GM12878 (cell line): Measurements from ENCODE around the gene METRNL. TPM values are rescaled to one million over a fixed set of nuclear protein-coding genes. Genes with fewer than 3 reads are reported as not detected.

Source experiments
- ATAC-seq: fragments of 200-7000 bp; cut with Tn5 transposase; 3 replicates; pipeline ENCODE4 v1.9.1; 2020; ENCODE audit warnings: mild to moderate bottlenecking, moderate library complexity
- BruUV-seq: library from RNA; stranded (reverse); fragments of 400-500 nt; replicated peaks from 2 replicates; lab custom pipeline; 2021; lab: Mats Ljungman, UMichigan
- CTCF ChIA-PET: fragments of 300-600 bp; sonication (Branson Sonifier 250); formaldehyde crosslinking; extraction: SDS; loops from one replicate; lab custom pipeline; 2021; ENCODE audit warnings: inconsistent platforms; lab: Yijun Ruan, JAX
- POLR2A ChIA-PET: fragments of 350-600 bp; formaldehyde crosslinking; extraction: SDS; loops from one replicate; lab custom pipeline; 2021; ENCODE audit warnings: inconsistent platforms; lab: Charles Lee
- RAD21 ChIA-PET: fragments of 300-600 bp; sonication (Branson Sonifier 250); formaldehyde crosslinking; loops from one replicate; lab custom pipeline; 2023; ENCODE audit warnings: antibody characterized with exemption; ENCODE audit not compliant: unreplicated experiment; lab: Charles Lee
- SMC1A ChIA-PET: fragments of 300-600 bp; sonication (Branson Sonifier 250); formaldehyde crosslinking; loops from one replicate; lab custom pipeline; 2023; ENCODE audit not compliant: unreplicated experiment, uncharacterized antibody; lab: Charles Lee
- DNase-seq: peaks from one replicate; pipeline ENCODE4 v3.0.0-alpha.2; 2011; ENCODE audit warnings: low read depth, low spot score
- FAIRE-seq: peaks from 3 replicates; lab custom pipeline; 2011; peaks lifted over from hg19 to GRCh38; lab: Jason Lieb, UNC
- H2AFZ ChIP-seq: 2 replicates; pipeline ENCODE4 v1.6.0; 2011; ENCODE audit warnings: low read depth, low read length, control low read depth; ENCODE audit not compliant: control insufficient read depth
- H3K27ac ChIP-seq: 2 replicates; pipeline ENCODE4 v1.5.1; 2011; ENCODE audit warnings: control low read depth; ENCODE audit not compliant: control insufficient read depth, insufficient read depth
- H3K27me3 ChIP-seq, 2 experiments: replicated peaks in 1 of 2; 2 replicates each; pipeline versions ENCODE4 v1.6.0 to v1.6.1; 2011; ENCODE audit warnings: low read length in 1 of 2; ENCODE audit not compliant: control insufficient read depth in 2 of 2, insufficient read depth in 2 of 2
- H3K36me3 ChIP-seq, 2 experiments: 2 replicates each; pipeline ENCODE4 v1.5.1; 2011; ENCODE audit warnings: low read length in 1 of 2; ENCODE audit not compliant: control insufficient read depth in 2 of 2, insufficient read depth in 2 of 2
- H3K4me1 ChIP-seq: 2 replicates; pipeline ENCODE4 v1.6.1; 2011; ENCODE audit warnings: mild to moderate bottlenecking, low read length, moderate library complexity, mixed read lengths; ENCODE audit not compliant: control insufficient read depth, insufficient read depth
- H3K4me2 ChIP-seq: 2 replicates; pipeline ENCODE4 v1.6.0; 2011; ENCODE audit warnings: control low read depth; ENCODE audit not compliant: control insufficient read depth, insufficient read depth
- H3K4me3 ChIP-seq: fragments of 200-600 bp; sonication (generic); 2 replicates; pipeline ENCODE4 v1.5.1; 2016
- H3K79me2 ChIP-seq: 2 replicates; pipeline ENCODE4 v1.6.0; 2011; ENCODE audit warnings: low read length; ENCODE audit not compliant: control insufficient read depth, insufficient read depth
- H3K9ac ChIP-seq: 2 replicates; pipeline ENCODE4 v1.8.0; 2011; ENCODE audit warnings: low read length, control low read depth, mixed read lengths; ENCODE audit not compliant: control insufficient read depth, insufficient read depth
- H3K9me3 ChIP-seq: replicated peaks from 3 replicates; pipeline ENCODE4 v1.5.1; 2011; ENCODE audit warnings: mild to moderate bottlenecking, low read length; ENCODE audit not compliant: control insufficient read depth, insufficient read depth
- H4K20me1 ChIP-seq: 2 replicates; pipeline ENCODE4 v1.6.0; 2011; ENCODE audit not compliant: control insufficient read depth, insufficient read depth
- BACH1 ChIP-seq: fragments of 450-650 bp; IDR thresholded peaks from 2 replicates; pipeline ENCODE4 v1.6.1; 2017; ENCODE audit warnings: mild to moderate bottlenecking, borderline replicate concordance
- BHLHE40 ChIP-seq, 2 experiments: fragments of 450-650 bp in 1 of 2; IDR thresholded peaks; 2 replicates each; pipeline ENCODE4 v1.6.1; 2011 to 2017; ENCODE audit warnings: low read depth in 2 of 2, borderline replicate concordance in 1 of 2, improper control_type of control experiment in 1 of 2, low read length in 1 of 2, mild to moderate bottlenecking in 1 of 2
- CTCF ChIP-seq, 3 experiments: IDR thresholded peaks in 2 of 3; conservative IDR thresholded peaks in 1 of 3; 2 replicates each; pipeline ENCODE4 v1.5.1; 2011; ENCODE audit warnings: low read depth in 3 of 3, low read length in 3 of 3, mild to moderate bottlenecking in 3 of 3, control low read depth in 2 of 3, moderate library complexity in 2 of 3, inconsistent platforms in 1 of 3, mixed read lengths in 1 of 3; ENCODE audit not compliant: control insufficient read depth in 2 of 3, insufficient read depth in 1 of 3; ENCODE audit errors: extremely low read depth in 1 of 3
- CUX1 ChIP-seq: IDR thresholded peaks from 2 replicates; pipeline ENCODE4 v1.6.1; 2012; ENCODE audit warnings: improper control_type of control experiment, low read depth, low read length; ENCODE audit not compliant: insufficient replicate concordance
- FOXM1 ChIP-seq: IDR thresholded peaks from 2 replicates; pipeline ENCODE4 v1.6.1; 2012; ENCODE audit warnings: low read depth, mild to moderate bottlenecking, inconsistent platforms, low read length, moderate library complexity
- IRF4 ChIP-seq: IDR thresholded peaks from 2 replicates; pipeline ENCODE4 v1.6.1; 2011; ENCODE audit warnings: low read depth, low read length
- JUNB ChIP-seq: IDR thresholded peaks from 2 replicates; pipeline ENCODE4 v1.6.1; 2016; ENCODE audit warnings: antibody characterized with exemption, mild to moderate bottlenecking
- KDM1A ChIP-seq: fragments of 200-600 bp; sonication (generic); IDR thresholded peaks from 2 replicates; pipeline ENCODE4 v1.6.1; 2016; ENCODE audit warnings: borderline replicate concordance
- NFIC ChIP-seq: IDR thresholded peaks from 2 replicates; pipeline ENCODE4 v1.6.1; 2012; ENCODE audit warnings: low read depth, mild to moderate bottlenecking, inconsistent platforms, low read length, moderate library complexity
- NR2C1 ChIP-seq: fragments of 450-650 bp; IDR thresholded peaks from 2 replicates; pipeline ENCODE4 v1.6.1; 2017; ENCODE audit warnings: antibody characterized with exemption, mild to moderate bottlenecking, moderate library complexity
- NR2C2 ChIP-seq: IDR thresholded peaks from 2 replicates; pipeline ENCODE4 v1.6.1; 2011; ENCODE audit warnings: borderline replicate concordance, low read depth; ENCODE audit not compliant: control insufficient read depth, insufficient read length
- PAX5 ChIP-seq: IDR thresholded peaks from 2 replicates; pipeline ENCODE4 v1.6.1; 2011; ENCODE audit warnings: low read depth, low read length, borderline replicate concordance
- POLR2A ChIP-seq: IDR thresholded peaks from 2 replicates; pipeline ENCODE4 v1.6.1; 2011; ENCODE audit warnings: low read depth, mild to moderate bottlenecking, low read length
- STAT3 ChIP-seq: IDR thresholded peaks from 2 replicates; pipeline ENCODE4 v1.6.1; 2011; ENCODE audit warnings: low read depth, low read length, improper control_type of control experiment
- WGBS: methylation state at CpG from one replicate; pipeline ENCODE4 v1.1.6; 2016; ENCODE audit warnings: low lambda C conversion rate; ENCODE audit not compliant: insufficient replicate concordance, insufficient coverage; ENCODE audit errors: missing lambda C conversion rate; 5-methylcytosine and 5-hydroxymethylcytosine counted together
- in situ Hi-C: fragments of 300-500 bp; cut with MboI; formaldehyde crosslinking; loops from 9 replicates; pipeline ENCODE4 v1.14.3; 2018; ENCODE audit warnings: mixed read lengths
- intact Hi-C: fragments of 100-400 bp; cut with micrococcal nuclease; formaldehyde crosslinking; loops from one replicate; pipeline ENCODE4 v1.14.2; 2022; ENCODE audit not compliant: unreplicated experiment
- polyA plus RNA-seq, 11 experiments: library from polyadenylated mRNA; depleted of rRNA in 4 of 11; unstranded in 6 of 11; stranded (reverse) in 5 of 11; fragments of >200 nt; fragmentation: Nextera tagmentation in 4 of 11; fragmentation: Illumina TruSeq in 1 of 11; extraction: Ambion mirVana in 4 of 11; extraction: Trizol in 1 of 11; gene quantifications; 1 replicate in 1 of 11; 2 replicates in 10 of 11; pipeline versions ENCODE4 v1.2.1 to v1.2.3, GENCODE V29; 2011 to 2016; ENCODE audit warnings: inconsistent platforms in 2 of 11, missing spikeins in 2 of 11, low read depth in 1 of 11
- total RNA-seq, 4 experiments: library from RNA; depleted of rRNA in 3 of 4; stranded (reverse); fragments of >200 nt in 3 of 4; fragmentation: Illumina TruSeq in 1 of 4; extraction: Trizol in 1 of 4; gene quantifications; 2 replicates each; pipeline versions ENCODE4 v1.2.1 to v1.2.3, GENCODE V29; 2013 to 2021

The METRNL gene
- total and polyA plus RNA-seq, 10 of the 15 experiments (the other 5 are each of a cell fraction or from before 2014, with no cell fraction given) = 0.05 to 3.7 (median 0.48) TPM; not detected in 2

GRCh38 chr17:83099570-83100181 lies 20.3 kb downstream of the METRNL start:
- intact Hi-C loops (no loop called here), in situ Hi-C loops (no loop called here)
- DNase-seq (no peak), FAIRE-seq (no peak), ATAC-seq (peak; percentile 35)
- Histone ChIP-seq H3K4me2 (no peak overlapping the region), H3K36me3 (no peaks in the 10 kb centered on the region), H3K79me2 (no peaks in the 10 kb centered on the region), H3K9me3 (no peaks in the 10 kb centered on the region), H3K9ac (no peak overlapping the region), H2AFZ (no peak overlapping the region), H3K27me3 (peaks cover 3 to 5% of the 10 kb centered on the region in 2 experiments; a peak in 3 of 4 replicates), H3K27ac (no peak overlapping the region), H3K4me3 (no peak overlapping the region), H4K20me1 (no peaks in the 10 kb centered on the region; the same call in 1 of the 2 replicates), H3K4me1 (no peaks in the 10 kb centered on the region; the same call in 1 of the 2 replicates)
- ChIA-PET POLR2A (no interaction called here), SMC1A (no interaction called here), RAD21 (no interaction called here), CTCF (no interaction called here)
- no TSS peak for BruUV-seq
- WGBS = 2% methylated on average over 33 of the region's 34 CpGs
- no peak for TF ChIP-seq CTCF (IDR thresholded peaks at IDR 0.05 in 2 of 3, conservative IDR thresholded peaks at IDR 0.05 in 1 of 3; ENCODE audit: control insufficient read depth in 2 of 3, extremely low read depth in 1 of 3, insufficient read depth in 1 of 3, low read depth in 3 of 3, low read length in 3 of 3)
- TF ChIP-seq NFIC = no peak
- no peak for TF ChIP-seq IRF4
- no peak for TF ChIP-seq CUX1
- TF ChIP-seq BACH1 = no peak
- no peak for TF ChIP-seq STAT3
- no peak for TF ChIP-seq BHLHE40 (IDR thresholded peaks at IDR 0.05; ENCODE audit: borderline replicate concordance in 1 of 2, low read depth in 2 of 2, low read length in 1 of 2)
- TF ChIP-seq JUNB = no peak
- no peak for TF ChIP-seq POLR2A
- no peak for TF ChIP-seq KDM1A
- no peak for TF ChIP-seq NR2C1
- no peak for TF ChIP-seq FOXM1
- no peak for TF ChIP-seq PAX5
- TF ChIP-seq NR2C2 = no peak
